CD4-positive, alpha-beta T cell (primary cell): ENCODE data around the gene SIGLEC11. TPM values are rescaled to one million over a fixed set of nuclear protein-coding genes. Genes with fewer than 3 reads are reported as not detected.

Experiments
- ATAC-seq: fragments of 200-7000 bp; cut with Tn5 transposase; one replicate; pipeline ENCODE4 v1.10.0; 2022; ENCODE audit warnings: mild to moderate bottlenecking; ENCODE audit not compliant: poor library complexity
- CTCF ChIA-PET: fragments of 350-600 bp; sonication (Branson Sonifier 250); formaldehyde crosslinking; loops from one replicate; lab custom pipeline; 2021; ENCODE audit warnings: antibody characterized with exemption, inconsistent platforms; lab: Charles Lee
- POLR2A ChIA-PET: fragments of 350-600 bp; sonication (Branson Sonifier 250); formaldehyde crosslinking; loops from one replicate; lab custom pipeline; 2021; ENCODE audit warnings: antibody characterized with exemption, inconsistent platforms; lab: Charles Lee
- DNase-seq, 14 experiments: peaks; one replicate each; pipeline ENCODE4 v3.0.0-alpha.2; 2013 to 2020; ENCODE audit warnings: mixed read lengths in 2 of 14
- H3K27ac ChIP-seq, 2 donors: one replicate each; pipeline versions ENCODE4 v1.5.1 to v1.7.0; 2013; ENCODE audit warnings: low read length in 2 of 2, low read depth in 1 of 2, mild to moderate bottlenecking in 1 of 2
- H3K27me3 ChIP-seq, 2 experiments: 1 replicate in 1 of 2; 2 replicates in 1 of 2; pipeline versions ENCODE4 v1.6.1 to v1.7.0; 2013; ENCODE audit warnings: low read length in 2 of 2, control low read depth in 1 of 2, mild to moderate bottlenecking in 1 of 2, moderate library complexity in 1 of 2; ENCODE audit not compliant: insufficient read depth in 2 of 2, control insufficient read depth in 1 of 2
- H3K36me3 ChIP-seq: one replicate; pipeline ENCODE4 v1.6.1; 2013; ENCODE audit warnings: low read length, control low read depth; ENCODE audit not compliant: insufficient read depth
- H3K4me1 ChIP-seq: one replicate; pipeline ENCODE4 v1.6.1; 2013; ENCODE audit warnings: low read length, control low read depth; ENCODE audit not compliant: insufficient read depth
- H3K4me3 ChIP-seq: one replicate; pipeline ENCODE4 v1.5.1; 2013; ENCODE audit warnings: mild to moderate bottlenecking, low read length, moderate library complexity
- H3K9me3 ChIP-seq, 2 experiments: 1 replicate in 1 of 2; 2 replicates in 1 of 2; pipeline versions ENCODE4 v1.6.1 to v1.7.0; 2013; ENCODE audit warnings: low read length in 2 of 2, mild to moderate bottlenecking in 2 of 2, control low read depth in 1 of 2, moderate library complexity in 1 of 2; ENCODE audit not compliant: control insufficient read depth in 1 of 2, insufficient read depth in 1 of 2
- H3K27ac Mint-ChIP-seq: one replicate; pipeline ENCODE4 v1.8.0; 2020; ENCODE audit warnings: mixed read lengths
- H3K27me3 Mint-ChIP-seq: one replicate; pipeline ENCODE4 v1.8.0; 2021; ENCODE audit warnings: mixed read lengths
- H3K36me3 Mint-ChIP-seq: one replicate; pipeline ENCODE4 v1.8.0; 2021; ENCODE audit warnings: low read depth, mixed read lengths
- H3K4me1 Mint-ChIP-seq: one replicate; pipeline ENCODE4 v1.8.0; 2021; ENCODE audit warnings: low read depth, mixed read lengths
- H3K4me3 Mint-ChIP-seq: one replicate; pipeline ENCODE4 v1.8.0; 2020; ENCODE audit warnings: mild to moderate bottlenecking, mixed read lengths
- H3K9me3 Mint-ChIP-seq: one replicate; pipeline ENCODE4 v1.8.0; 2020; ENCODE audit warnings: mixed read lengths
- CTCF ChIP-seq: fragments of 200-600 bp; IDR thresholded peaks from one replicate; pipeline ENCODE4 v1.8.0; 2022; ENCODE audit warnings: antibody characterized with exemption, mild to moderate bottlenecking
- intact Hi-C, 2 experiments: fragments of 100-400 bp; cut with DNase I in 1 of 2; cut with micrococcal nuclease in 1 of 2; formaldehyde crosslinking; loops; one replicate each; pipeline versions ENCODE4 v1.15.1 to v1.9.0; 2023 to 2025; cut with DNase I, micrococcal nuclease
- total RNA-seq, 174 experiments: library from RNA in 2 of 174; stranded (reverse) in 2 of 174; gene quantifications; one replicate each; pipeline ENCODE4 v1.2.3 and lab custom pipeline; 2021 to 2026

Gene SIGLEC11
- total RNA-seq, 2 experiments from 2014 or later, result 0.08 TPM; not detected in 1

- POLR2A ChIA-PET, result no interaction called here
- Histone ChIP-seq H3K27ac (no peak overlapping the region), H3K4me3 (no peak overlapping the region), H3K9me3 (no peaks in the 10 kb centered on the region), H3K36me3 (peaks cover 88% of the 10 kb centered on the region), H3K27me3 (no peaks in the 10 kb centered on the region), H3K4me1 (peaks cover 16% of the 10 kb centered on the region)
- ATAC-seq (no peak), DNase-seq (peak in 1 of 14 experiments; percentile 23)
- Mint-ChIP-seq H3K27ac (no peak overlapping the region), H3K27me3 (no peaks in the 10 kb centered on the region), H3K4me1 (peaks cover 4% of the 10 kb centered on the region), H3K4me3 (no peak overlapping the region), H3K36me3 (peaks cover 91% of the 10 kb centered on the region), H3K9me3 (no peaks in the 10 kb centered on the region)
- no peak for TF ChIP-seq CTCF
- intact Hi-C loops, result no loop called here
- CTCF ChIA-PET, result no interaction called here
These were observed 42.3 kb upstream of the SIGLEC11 start for GRCh38 chr19:50003254-50003788.

GRCh38 chr19:50002386-50002960 lies 41.5 kb upstream of the SIGLEC11 start:
- Mint-ChIP-seq H3K9me3 (no peaks in the 10 kb centered on the region), H3K4me1 (peaks cover 4% of the 10 kb centered on the region), H3K27ac (no peak overlapping the region), H3K36me3 (peaks cover 90% of the 10 kb centered on the region), H3K27me3 (no peaks in the 10 kb centered on the region), H3K4me3 (no peak overlapping the region)
- no peak for ATAC-seq
- Histone ChIP-seq H3K9me3 (no peaks in the 10 kb centered on the region), H3K36me3 (peaks cover 86% of the 10 kb centered on the region), H3K27me3 (no peaks in the 10 kb centered on the region), H3K27ac (no peak overlapping the region), H3K4me1 (peaks cover 16% of the 10 kb centered on the region), H3K4me3 (no peak overlapping the region)
- intact Hi-C loops, result no loop called here
- POLR2A ChIA-PET, result interaction anchor here (0.8 kb wide), 1 partner anchor 19 kb away, joined by 3 read pairs; no protein-coding TSS in a partner anchor
- CTCF ChIA-PET, result no interaction called here
- TF ChIP-seq CTCF, result no peak
- DNase-seq, result no peak

GRCh38 chr19:50001775-50002174 lies 40.8 kb upstream of the SIGLEC11 start:
- no peaks in the 10 kb centered on the region for H3K27me3 Mint-ChIP-seq
- H3K4me1 Mint-ChIP-seq, result peaks cover 4% of the 10 kb centered on the region
- H3K36me3 ChIP-seq, result peaks cover 85% of the 10 kb centered on the region
- H3K27ac Mint-ChIP-seq, result no peak overlapping the region
- H3K4me1 ChIP-seq, result peaks cover 16% of the 10 kb centered on the region
- no peak for TF ChIP-seq CTCF
- intact Hi-C loops, result no loop called here
- H3K9me3 Mint-ChIP-seq, result no peaks in the 10 kb centered on the region
- no peaks in the 10 kb centered on the region for H3K9me3 ChIP-seq
- H3K4me3 ChIP-seq, result no peak overlapping the region
- H3K4me3 Mint-ChIP-seq, result no peak overlapping the region
- DNase-seq (no peak), ATAC-seq (no peak)
- ChIA-PET CTCF (no interaction called here), POLR2A (no interaction called here)
- H3K27ac ChIP-seq, result no peak overlapping the region
- no peaks in the 10 kb centered on the region for H3K27me3 ChIP-seq
- peaks cover 85% of the 10 kb centered on the region for H3K36me3 Mint-ChIP-seq
